Measurements from ENCODE around the gene SLC20A1. TPM values are rescaled to one million over a fixed set of nuclear protein-coding genes. Genes with fewer than 3 reads are reported as not detected.

SLC20A1 gene
- polyA plus RNA-seq, 1 experiment, result 25.3 TPM

GRCh38 chr2:112686348-112687217 is 40.8 kb downstream of the SLC20A1 start:
- Histone ChIP-seq H3K4me3 (ENCODE audit: low read depth, low read length) (no peak overlapping the region), H3K27me3 (ENCODE audit: control insufficient read depth, insufficient read depth, low read length) (no peaks in the 10 kb centered on the region), H3K36me3 (ENCODE audit: control insufficient read depth, insufficient read depth, low read length) (no peaks in the 10 kb centered on the region)
- TF ChIP-seq, protein P1, sequence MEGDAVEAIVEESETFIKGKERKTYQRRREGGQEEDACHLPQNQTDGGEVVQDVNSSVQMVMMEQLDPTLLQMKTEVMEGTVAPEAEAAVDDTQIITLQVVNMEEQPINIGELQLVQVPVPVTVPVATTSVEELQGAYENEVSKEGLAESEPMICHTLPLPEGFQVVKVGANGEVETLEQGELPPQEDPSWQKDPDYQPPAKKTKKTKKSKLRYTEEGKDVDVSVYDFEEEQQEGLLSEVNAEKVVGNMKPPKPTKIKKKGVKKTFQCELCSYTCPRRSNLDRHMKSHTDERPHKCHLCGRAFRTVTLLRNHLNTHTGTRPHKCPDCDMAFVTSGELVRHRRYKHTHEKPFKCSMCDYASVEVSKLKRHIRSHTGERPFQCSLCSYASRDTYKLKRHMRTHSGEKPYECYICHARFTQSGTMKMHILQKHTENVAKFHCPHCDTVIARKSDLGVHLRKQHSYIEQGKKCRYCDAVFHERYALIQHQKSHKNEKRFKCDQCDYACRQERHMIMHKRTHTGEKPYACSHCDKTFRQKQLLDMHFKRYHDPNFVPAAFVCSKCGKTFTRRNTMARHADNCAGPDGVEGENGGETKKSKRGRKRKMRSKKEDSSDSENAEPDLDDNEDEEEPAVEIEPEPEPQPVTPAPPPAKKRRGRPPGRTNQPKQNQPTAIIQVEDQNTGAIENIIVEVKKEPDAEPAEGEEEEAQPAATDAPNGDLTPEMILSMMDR (IDR thresholded peaks at IDR 0.05; ENCODE audit: insufficient read depth, low read depth, low read length), result no peak
- CTCF ChIA-PET, result interaction anchor here (1.2 to 1.5 kb wide), 4 partner anchors 15 to 255 kb away, joined by 3 to 8 read pairs (median 4); no protein-coding TSS in a partner anchor
- POLR2A ChIA-PET, result no interaction called here
- DNase-seq (ENCODE audit: low read depth), result no peak

DNA sequence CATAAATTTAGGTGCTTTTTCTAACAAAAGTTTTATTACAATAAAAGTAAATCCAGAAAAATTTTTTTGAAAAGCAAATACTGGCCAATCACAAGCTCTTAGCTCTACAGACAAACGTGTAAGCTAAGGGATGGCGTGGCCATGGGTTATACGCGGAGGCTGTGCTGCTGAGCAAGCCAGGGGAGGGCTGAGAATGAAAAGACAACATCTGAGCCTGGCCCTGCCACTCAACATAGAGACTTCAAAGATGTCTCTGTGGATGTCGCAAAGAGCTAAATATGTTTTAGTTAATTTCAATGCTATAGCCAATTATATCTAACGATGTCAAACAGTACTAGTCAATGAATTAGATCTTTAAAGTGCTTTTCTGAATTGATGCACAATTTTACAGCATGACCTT is 41.8 kb downstream of the SLC20A1 start:
- ChIA-PET POLR2A (no interaction called here), CTCF (interaction anchor here (0.7 kb wide), 1 partner anchor 11 kb away, joined by 3 read pairs; no protein-coding TSS in a partner anchor)
- Histone ChIP-seq H3K27me3 (ENCODE audit: control insufficient read depth, insufficient read depth, low read length) (no peaks in the 10 kb centered on the region), H3K4me3 (ENCODE audit: low read depth, low read length) (no peak overlapping the region), H3K36me3 (ENCODE audit: control insufficient read depth, insufficient read depth, low read length) (no peaks in the 10 kb centered on the region)
- DNase-seq (ENCODE audit: low read depth), result no peak
- TF ChIP-seq, protein P1 (IDR thresholded peaks at IDR 0.05; ENCODE audit: insufficient read depth, low read depth, low read length), result no peak

GRCh38 chr2:112688086-112688880 is 42.5 kb downstream of the SLC20A1 start:
- Histone ChIP-seq H3K27me3 (ENCODE audit: control insufficient read depth, insufficient read depth, low read length) (no peaks in the 10 kb centered on the region), H3K36me3 (ENCODE audit: control insufficient read depth, insufficient read depth, low read length) (no peaks in the 10 kb centered on the region), H3K4me3 (ENCODE audit: low read depth, low read length) (no peak overlapping the region)
- no peak for DNase-seq (ENCODE audit: low read depth)
- ChIA-PET POLR2A (interaction anchor here (0.6 kb wide), 1 partner anchor 10 kb away, joined by 20 read pairs; no protein-coding TSS in a partner anchor), CTCF (interaction anchor here (0.7 kb wide), 1 partner anchor 11 kb away, joined by 3 read pairs; no protein-coding TSS in a partner anchor)
- TF ChIP-seq, protein P1 (IDR thresholded peaks at IDR 0.05; ENCODE audit: insufficient read depth, low read depth, low read length), result no peak

- H3K4me3 ChIP-seq (ENCODE audit: low read depth, low read length), result no peak overlapping the region
- no peaks in the 10 kb centered on the region for H3K27me3 ChIP-seq (ENCODE audit: control insufficient read depth, insufficient read depth, low read length)
- CTCF ChIA-PET, result interaction anchor here (0.6 to 3.6 kb wide), 15 partner anchors 13 to 91 kb away, joined by 3 to 23 read pairs (median 3); no protein-coding TSS in a partner anchor
- H3K36me3 ChIP-seq (ENCODE audit: control insufficient read depth, insufficient read depth, low read length), result no peaks in the 10 kb centered on the region
- DNase-seq (ENCODE audit: low read depth), result no peak
- TF ChIP-seq, protein P1 (IDR thresholded peaks at IDR 0.05; ENCODE audit: insufficient read depth, low read depth, low read length), result peak; percentile 52
- POLR2A ChIA-PET, result no interaction called here
Observed at GRCh38 chr2:112690853-112691401, 45.2 kb downstream of the SLC20A1 start.

Data from BJ (cell line).